A673 (cell line): ENCODE data around the gene CST5.

ENCODE experiments used
- CTCF ChIP-seq: fragments of 300-800, 200-600 bp; sonication (generic); conservative IDR thresholded peaks from 2 replicates; pipeline ENCODE4 v1.5.1; 2017; ENCODE audit warnings: low read depth, mild to moderate bottlenecking, antibody characterized with exemption, low read length, moderate library complexity, mixed read lengths
- EZH2 ChIP-seq: fragments of 200-600 bp; sonication (generic); IDR thresholded peaks from 2 replicates; pipeline ENCODE4 v1.6.1; 2017; ENCODE audit warnings: borderline replicate concordance, low read depth, mild to moderate bottlenecking, mixed read lengths, antibody characterized with exemption, low read length; ENCODE audit not compliant: poor library complexity, severe bottlenecking

- TF ChIP-seq CTCF, result no peak
- no peak for TF ChIP-seq EZH2
Measured at GRCh38 chr20:23918896-23919295, 39.3 kb upstream of the CST5 start.
